GM18519 (cell line): ENCODE data around the gene SMOC2.
"Not testable (repeated sequence)": the region's sequence is repeated elsewhere in the genome, so short reads cannot be mapped to it uniquely, and the experiment has no call there.

Source experiments
- ATAC-seq: cut with Tn5 transposase; IDR thresholded peaks from one replicate; pipeline ENCODE4 v1.9.1; 2021; ENCODE audit warnings: mild to moderate bottlenecking, moderate library complexity; ENCODE audit not compliant: unreplicated experiment, low FRiP score

SMOC2 gene

DNA sequence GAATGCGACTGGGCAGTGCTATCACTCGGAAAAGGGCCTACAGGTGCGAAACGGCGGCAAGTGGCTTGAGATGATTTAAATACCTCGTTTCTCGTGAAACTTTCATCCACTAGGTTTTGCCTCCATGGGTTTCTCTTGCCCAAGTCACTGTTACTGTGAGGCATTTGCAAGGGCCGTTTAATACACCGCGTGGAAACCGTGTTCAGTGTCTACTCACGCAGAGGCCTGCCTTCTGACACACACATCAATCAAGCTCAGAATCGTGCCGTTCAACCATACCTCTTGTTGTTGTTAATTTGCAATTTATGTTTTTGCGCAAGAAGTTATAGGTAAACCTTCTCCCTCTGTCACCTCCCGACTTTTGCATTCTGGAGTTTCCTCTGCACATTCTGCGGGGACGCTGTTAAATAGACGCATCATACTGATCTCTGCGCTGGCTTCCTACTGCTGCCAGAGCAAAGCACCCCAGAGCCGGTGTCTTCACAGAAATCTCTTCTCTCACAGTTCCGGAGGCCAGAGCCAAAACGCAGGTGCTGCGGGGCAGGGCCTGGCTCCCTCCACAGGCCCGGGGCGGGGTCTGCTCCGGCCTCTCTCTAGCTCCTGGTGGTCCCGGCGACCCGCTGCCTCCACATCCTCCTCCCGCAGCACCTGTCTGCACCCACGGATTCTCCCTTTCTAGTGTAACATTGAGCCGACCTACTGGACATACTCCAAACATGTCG is 251.4 kb downstream of the SMOC2 start:
- ATAC-seq: no peak

DNA sequence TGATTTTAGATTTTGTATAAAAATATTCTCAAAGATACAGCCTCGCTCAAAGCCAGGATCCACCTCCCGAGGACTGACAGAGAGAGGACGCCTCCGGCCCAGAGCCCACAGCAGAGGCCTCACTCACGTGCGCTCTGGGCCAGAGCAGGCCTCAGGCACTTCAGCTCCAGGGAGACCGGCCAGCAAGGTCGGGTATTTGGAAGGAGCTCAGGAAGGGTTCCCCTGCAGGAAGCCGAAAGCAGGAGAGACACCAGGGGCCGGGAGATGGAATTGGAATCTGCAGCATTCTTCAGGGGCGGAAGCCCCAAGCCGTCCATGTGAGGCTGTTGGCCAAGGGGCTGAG is 251.9 kb downstream of the SMOC2 start:
- ATAC-seq: not testable (repeated sequence)

DNA sequence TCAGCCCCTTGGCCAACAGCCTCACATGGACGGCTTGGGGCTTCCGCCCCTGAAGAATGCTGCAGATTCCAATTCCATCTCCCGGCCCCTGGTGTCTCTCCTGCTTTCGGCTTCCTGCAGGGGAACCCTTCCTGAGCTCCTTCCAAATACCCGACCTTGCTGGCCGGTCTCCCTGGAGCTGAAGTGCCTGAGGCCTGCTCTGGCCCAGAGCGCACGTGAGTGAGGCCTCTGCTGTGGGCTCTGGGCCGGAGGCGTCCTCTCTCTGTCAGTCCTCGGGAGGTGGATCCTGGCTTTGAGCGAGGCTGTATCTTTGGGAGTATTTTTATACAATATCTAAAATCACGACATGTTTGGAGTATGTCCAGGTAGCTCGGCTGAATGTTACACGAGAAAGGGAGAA is 253.8 kb downstream of the SMOC2 start:
- ATAC-seq: not testable (repeated sequence)

DNA sequence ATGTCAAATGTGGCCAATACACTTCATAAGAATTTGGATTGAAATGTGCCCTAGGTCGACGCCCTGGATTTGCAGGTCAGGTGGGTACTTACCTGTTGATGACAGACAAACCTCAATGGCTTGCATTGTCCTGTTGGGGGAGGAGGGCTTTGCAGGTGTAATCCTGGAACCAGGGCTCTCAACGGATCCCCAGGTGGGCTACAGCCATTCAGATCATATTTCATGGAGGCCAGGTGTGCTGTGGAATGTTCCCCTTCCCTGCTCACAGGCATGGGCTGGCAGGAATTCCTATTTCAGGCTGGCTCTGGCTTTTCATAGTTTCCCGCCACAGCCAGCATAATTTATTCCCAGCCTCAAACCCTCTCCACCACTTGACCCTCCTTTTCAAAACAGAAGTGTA is 254.7 kb downstream of the SMOC2 start:
- ATAC-seq: no peak

DNA sequence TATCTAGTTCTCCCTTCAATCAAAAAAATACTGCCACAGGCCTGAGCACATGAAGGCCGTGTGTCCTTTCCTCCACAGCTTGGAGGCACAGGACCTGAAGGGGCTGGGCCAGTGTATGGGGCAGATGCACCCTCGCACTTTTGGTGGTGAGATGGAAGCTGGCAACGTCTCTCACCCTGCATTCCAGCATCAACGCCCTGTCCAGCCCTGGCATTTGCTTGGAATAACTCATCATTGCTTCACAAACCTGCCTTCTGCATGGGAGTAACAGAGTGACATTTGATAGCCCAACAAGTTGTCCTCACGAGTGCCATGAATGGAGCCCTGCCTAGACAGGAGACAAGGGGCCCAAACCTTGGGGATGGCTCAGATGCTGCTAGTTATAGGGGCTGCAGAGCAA is 257.9 kb downstream of the SMOC2 start:
- ATAC-seq: no peak

DNA sequence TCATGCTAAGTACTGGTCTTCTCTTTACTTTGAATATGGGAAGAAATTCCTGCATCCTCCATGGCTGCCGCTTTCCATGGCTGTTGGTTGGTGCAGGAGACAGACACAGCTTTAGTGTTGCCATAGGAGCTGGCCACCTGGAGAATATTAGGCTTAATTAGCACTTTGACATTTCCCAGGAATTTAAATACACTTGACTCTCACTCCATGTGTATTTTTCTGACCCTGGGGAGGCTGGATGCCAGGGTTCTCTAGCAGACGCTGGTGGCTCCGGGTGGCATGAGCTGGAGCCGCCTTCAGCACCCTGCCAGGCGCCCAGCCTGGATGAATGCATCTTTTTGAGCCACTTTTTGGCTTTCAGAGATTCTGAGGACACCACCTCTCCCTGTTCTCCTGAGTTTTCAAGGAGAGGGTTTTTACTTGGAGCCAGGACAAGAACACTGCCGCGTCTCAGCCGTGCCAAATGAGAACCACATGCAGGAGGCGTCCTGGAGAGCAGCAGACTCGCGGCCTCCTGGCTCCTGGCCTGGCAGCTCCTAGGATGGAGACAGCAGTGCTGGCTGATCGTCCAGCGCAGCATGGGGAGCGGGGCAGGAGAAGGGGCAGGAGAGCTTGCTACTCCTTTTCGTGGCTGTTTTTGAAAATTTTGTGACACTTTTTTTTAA is 258.8 kb downstream of the SMOC2 start:
- no peak for ATAC-seq

DNA sequence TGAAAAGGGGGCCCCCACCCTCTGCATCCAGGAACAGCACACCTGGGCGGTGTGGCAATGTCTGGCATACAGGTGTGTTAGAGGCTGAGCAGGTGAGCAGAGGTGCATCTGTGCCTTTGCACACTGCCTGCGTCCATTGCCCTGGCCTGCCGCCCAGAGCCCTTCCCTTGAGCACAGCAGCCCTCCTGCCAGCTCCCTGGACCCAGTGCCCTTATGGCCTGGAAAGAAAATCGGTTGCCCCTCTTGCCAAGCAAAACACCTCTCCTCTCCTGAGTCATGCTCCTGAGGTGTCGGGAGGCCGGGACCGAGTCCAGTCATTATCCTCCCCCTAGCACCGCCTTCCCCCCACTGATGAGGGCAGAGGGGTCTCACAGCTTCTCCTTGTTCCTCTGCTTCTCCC is 259.9 kb downstream of the SMOC2 start:
- no peak for ATAC-seq

DNA sequence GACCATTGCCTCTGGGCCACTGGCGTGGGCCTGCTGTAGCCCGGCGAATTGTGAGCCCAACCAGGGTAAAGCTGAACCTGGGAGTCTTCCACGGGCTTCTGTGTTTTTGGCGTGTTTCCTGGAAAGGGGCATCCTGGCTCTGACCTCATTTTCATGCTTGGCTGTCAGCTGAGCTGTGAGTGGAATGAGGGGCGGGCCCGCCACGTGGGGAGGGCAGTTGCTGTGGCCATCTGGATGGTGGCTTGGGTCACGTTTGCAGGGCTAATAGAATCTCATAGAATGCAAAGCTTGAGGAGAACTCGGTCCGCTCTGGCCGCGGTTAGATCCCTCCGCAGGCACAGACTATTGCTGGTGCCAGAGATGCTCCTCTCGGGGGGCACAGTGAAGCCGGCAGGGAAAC is 263.0 kb downstream of the SMOC2 start:
- no peak for ATAC-seq

DNA sequence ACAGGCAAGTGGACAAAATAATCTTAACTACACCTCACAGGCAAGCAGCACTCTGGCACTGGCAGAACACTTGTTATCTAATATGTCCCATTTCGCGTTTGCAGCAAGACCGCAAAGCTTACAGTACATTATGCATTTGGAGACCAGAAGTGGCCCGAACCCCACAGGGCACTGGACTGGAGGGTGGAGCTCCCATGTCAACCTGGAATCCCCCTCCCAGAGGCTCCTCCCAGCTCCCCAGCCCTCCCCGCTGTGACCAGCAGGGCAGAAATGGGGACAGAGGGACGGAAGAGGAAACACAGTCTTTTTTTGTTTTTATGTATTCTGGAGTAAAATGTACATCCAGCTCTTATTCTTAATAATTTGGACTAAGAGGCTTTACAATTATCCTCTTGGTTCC is 263.7 kb downstream of the SMOC2 start:
- ATAC-seq: no peak

DNA sequence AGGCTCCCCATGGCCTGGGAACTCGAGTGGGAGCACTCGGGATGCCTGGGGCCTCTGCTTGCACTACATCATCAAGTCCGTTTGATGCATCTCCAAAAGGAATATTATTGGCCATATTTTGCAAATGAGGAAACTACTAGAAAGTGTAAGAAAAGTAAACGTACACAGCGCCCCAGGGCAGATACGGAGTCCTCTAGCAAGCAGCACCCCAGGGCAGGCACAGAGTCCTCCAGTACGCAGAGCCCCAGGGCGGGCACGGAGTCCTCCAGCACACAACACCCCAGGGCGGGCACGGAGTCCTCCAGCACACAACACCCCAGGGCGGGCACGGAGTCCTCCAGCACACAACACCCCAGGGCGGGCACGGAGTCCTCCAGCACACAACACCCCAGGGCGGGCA is 264.3 kb downstream of the SMOC2 start:
- ATAC-seq: not testable (repeated sequence)

DNA sequence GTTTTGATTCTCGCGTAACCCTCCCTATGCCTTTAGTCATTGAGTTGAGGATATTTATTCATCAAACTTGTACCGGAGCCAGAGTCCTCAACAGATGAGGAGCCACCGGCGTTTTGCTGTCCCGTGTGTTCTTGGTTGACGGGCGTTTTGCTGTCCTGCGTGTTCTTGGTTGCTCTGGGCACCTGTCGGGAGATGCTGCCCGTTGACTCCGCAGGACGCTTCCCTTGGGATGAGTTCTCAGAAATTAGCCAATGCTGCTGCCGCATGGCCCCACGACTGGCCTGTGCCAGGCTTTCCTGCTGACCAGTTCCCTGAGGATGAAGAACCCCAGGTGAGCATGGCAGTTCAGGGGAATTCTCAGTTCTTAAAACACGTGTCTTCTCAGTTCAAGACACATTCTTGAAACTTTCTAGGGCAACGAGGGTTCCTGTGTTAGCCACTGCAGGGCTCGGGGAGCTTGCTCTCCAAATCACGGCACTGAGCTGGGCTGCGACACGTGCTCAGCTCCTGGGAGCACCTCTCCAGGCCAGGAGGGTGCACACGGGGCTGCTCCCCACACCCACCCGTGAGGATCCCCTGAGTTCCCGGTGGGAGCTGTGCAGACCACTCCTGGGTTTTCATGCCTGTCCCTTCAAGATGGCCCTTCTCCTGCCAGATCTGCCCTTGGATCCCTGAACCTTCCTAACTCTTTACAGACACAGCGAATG is 265.6 kb downstream of the SMOC2 start:
- no peak for ATAC-seq

DNA sequence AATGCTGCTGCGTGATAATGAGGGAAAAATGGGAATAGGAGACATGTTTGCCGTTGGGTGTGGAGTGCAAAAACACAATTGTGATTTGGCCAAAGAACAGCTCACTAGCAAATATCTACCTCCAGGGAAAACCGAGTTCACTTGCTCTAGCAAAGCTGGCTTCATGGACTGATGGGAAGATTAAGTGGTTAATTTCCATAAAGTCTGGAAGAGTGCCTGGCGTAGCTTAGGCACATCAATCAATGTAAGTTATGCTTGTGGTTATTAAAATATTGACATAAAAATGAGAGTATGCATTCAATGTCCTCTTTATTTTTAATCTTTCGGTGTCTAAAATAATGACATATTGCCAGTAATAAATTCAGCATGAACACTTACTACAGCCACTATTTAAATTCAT is 267.5 kb downstream of the SMOC2 start:
- ATAC-seq: no peak

DNA sequence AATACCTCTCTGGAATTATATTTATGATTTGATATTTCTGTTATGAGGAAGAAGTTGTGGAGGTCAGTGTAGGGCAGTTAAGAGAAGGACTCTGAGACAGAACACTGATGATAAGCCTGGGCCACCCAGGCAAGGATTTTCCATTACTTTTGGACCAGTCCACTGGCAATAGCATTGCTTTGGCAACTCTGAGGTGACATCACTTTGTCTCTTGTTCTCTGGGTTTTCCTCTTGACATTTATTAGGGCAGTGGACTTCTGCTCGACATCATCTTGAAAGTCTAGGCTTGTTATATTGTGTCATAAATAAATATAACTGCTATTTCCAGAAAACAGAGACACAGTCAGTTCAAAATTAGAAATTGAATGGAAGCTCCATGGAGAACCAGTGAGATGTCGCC is 268.0 kb downstream of the SMOC2 start:
- no peak for ATAC-seq

DNA sequence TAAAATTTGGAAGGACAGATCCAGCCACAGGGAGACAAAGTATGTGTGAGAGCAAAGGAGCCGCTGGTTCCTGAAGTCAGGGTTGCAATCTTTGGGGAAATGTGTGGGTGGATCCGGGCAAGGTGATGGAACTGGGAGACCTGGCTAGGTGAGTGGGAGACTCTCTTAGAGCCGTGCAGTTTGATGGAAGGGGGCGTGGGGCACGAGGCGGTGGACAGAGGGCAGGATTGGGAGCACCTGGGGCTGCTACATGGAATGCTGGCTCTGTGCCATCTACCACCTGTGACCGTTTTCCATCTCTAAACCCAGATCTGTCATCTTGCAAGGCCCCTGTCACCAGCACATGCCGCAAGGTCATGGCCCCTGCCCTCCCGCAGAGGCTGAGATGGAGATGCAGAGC is 268.4 kb downstream of the SMOC2 start:
- ATAC-seq: no peak

DNA sequence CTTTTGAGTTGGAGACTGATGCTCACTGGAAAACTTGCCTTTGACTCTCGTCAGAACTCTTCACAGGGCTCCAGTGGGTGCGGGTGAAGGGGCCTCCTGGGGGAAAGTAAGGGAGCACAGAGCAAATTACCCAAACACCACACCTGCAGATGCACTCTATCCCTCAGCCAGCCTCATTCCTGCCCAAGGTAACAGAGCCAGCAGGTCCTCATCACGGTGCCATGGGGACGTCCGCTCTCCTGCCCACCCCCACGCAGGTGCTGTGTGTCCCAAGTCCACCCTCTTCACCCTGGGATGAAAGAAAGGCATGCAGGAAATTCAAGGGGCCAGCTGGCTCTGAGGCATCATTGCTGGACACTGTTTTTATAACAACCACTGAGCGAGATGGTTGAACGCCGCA is 269.0 kb downstream of the SMOC2 start:
- no peak for ATAC-seq

DNA sequence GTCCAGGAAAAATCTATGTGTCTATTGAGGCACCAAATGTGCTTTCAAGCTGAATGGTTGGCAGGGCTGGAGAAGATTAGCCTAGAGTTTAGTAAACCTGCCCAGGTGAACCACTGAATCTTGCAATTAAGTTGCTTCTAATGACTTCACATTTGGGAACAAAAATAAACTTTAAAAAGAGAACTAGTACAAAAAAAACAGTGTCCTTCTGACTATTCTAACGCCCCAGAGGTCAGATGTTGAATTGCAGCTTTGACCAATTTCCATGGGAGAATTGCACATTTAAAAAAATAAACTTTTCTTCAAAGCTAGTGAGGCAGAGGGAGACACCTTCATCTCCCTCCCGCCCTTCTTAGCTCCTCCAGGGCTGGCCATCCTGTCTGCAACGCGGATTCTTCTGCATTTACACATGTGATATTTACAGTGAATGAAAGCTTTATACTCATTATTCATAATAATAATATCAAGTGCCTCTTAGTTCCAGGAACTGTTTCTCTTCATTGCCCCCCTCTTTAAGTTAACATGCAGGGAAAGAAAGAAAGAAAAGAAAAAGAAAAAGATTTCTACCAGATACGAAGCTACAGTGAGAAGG is 270.2 kb downstream of the SMOC2 start:
- ATAC-seq: no peak

DNA sequence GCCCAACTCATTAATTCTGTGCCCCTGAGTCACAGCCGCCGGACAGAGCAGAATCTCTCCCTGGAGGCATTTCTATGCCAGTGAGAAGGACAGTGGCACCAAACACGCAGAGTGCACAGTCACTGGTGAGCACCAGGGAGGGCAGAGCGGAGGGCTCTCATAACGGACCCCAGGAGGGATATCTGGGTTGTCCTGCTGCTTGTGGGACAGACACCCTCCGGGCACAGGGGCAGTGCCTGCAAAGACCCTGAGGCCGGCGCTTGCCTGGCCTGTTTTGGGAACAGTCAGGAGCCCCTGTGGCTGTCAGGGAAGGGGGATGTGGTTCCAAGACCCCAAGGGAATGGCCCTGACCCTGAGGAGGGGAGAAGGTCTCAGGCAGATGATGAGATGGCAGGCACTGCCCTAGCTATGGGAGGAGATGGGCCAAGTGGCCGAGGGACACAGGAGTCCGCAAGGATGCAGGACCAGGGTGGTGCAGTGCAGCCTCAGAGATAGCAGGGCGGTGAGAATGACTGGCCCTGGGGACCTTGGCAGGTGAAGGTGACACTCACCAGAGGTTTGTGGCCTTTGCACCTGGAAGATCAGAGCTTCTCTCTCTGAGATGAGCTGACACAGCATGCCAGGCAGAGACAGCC is 270.8 kb downstream of the SMOC2 start:
- no peak for ATAC-seq

DNA sequence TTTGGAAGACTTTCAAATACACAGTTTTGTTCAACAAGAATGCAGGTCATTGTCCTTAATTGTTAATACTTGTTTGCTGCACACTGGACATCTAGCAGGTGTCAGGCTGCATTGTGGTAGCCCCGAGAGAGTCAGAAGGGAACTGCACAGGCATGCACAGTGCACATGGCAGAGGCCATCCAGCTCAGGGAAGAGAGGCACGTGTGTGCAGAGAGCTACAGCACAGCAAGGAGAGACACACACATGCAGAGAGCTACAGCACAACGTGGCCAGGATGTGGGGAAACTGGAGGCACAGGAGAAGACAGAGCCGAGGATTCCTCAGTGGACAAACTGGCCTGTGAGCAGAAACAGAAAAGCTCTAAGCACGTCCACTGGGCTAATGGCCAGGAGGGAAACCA is 272.0 kb downstream of the SMOC2 start:
- no peak for ATAC-seq

DNA sequence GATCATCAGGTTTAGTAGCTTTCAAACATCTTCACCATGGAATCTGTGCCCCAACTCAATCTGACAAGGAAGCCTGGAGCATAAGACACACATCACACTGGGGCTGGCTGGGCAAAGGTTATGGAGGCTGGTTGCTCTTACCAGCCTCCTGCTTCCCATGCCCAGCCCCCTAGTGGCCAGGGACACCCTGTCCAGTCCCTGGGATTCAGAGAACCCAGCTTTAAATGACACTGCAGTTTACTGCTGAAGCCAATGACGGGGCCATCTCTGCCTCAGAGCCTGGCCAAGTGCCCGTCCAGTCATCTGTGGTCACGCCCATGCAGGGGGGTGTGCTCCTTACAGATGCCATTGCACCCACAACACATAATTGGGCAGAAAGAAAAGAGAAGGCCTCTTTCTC is 272.9 kb downstream of the SMOC2 start:
- no peak for ATAC-seq

DNA sequence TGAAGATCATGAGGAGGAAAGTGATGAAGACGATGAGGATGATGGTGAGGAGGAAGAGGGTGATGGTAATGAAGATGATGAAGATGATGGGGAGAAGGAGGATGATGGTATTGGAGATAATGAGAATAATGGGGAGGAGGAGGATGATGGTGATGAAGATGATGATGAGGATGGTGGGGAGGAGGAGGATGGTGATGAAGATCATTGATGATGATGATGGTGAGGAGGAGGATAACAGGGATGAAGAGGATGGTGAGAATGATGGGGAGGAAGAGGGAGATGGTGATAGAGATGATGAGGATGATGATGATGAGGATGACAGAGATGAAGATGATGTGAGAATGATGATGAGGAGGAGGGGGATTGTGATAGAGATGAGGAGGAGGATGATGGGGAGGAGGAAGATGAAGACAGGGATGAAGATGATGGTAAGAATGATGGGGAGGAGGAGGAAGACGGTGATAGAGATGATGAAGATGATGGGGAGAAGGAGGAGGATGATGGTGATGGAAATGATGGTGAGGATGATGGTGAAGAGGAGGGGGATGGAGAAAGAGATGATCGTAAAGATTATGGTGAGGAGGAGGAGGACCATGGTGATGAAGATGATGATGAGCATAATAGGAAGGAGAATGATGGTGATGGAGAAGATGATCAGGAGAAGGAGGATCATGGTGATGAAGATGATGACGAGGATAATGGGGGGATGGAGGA is 273.7 kb downstream of the SMOC2 start:
- no peak for ATAC-seq
